ENCODE data around the gene SHISA6. TPM values are rescaled to one million over a fixed set of nuclear protein-coding genes. Genes with fewer than 3 reads are reported as not detected.

The SHISA6 gene
- total and polyA plus RNA-seq, 2 donors (not counting 1 experiment from before 2014, with no cell fraction given) = not detected

DNA sequence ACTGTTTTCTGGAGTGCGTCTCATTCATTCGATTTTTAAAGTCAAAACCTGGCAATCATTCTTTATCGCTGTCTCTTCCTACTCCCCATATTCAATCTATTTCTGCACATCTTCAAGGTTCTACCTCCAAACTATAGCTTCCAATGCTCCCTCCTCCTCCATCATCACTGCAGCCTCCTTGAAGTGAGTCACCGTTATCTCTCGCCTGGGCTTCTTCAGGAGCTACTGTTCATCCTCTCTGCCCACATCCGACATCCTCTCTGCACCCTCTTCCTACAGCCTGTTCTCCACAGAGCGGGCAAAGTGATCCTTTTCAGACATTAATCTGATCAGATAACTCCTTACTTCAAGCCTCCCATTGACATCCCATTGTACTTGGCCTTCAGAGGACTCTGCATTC lies 213.1 kb downstream of the SHISA6 start:
- no peak overlapping the region for H3K4me3 Mint-ChIP-seq
- no peaks in the 10 kb centered on the region for H3K4me1 ChIP-seq (ENCODE audit: control insufficient read depth in 2 of 2, insufficient read depth in 2 of 2, low read length in 2 of 2)
- intact Hi-C loops (cut with micrococcal nuclease) = no loop called here
- H2AFZ ChIP-seq (ENCODE audit: insufficient read depth, low read depth, low read length, poor library complexity, severe bottlenecking) = no peak overlapping the region
- no peaks in the 10 kb centered on the region for H3K4me1 Mint-ChIP-seq
- peaks cover 7% of the 10 kb centered on the region for H3K9me3 Mint-ChIP-seq (ENCODE audit: insufficient read depth)
- no peak for TF ChIP-seq CTCF (IDR thresholded peaks at IDR 0.05)
- TF ChIP-seq EZH2 (IDR thresholded peaks at IDR 0.05; ENCODE audit: borderline replicate concordance, insufficient read depth, low read depth, low read length, poor library complexity, severe bottlenecking) = no peak
- H3K27ac Mint-ChIP-seq = no peak overlapping the region
- H3K27me3 ChIP-seq (replicated peaks in 1 of 4; ENCODE audit: control extremely low read depth in 1 of 4, control insufficient read depth in 3 of 4, insufficient read depth in 4 of 4, low read length in 3 of 4) = no peaks in the 10 kb centered on the region
- H3K27me3 Mint-ChIP-seq = no peaks in the 10 kb centered on the region
- H4K20me1 ChIP-seq (ENCODE audit: control insufficient read depth, insufficient read depth, low read length, poor library complexity, severe bottlenecking) = no peaks in the 10 kb centered on the region
- no peak overlapping the region for H3K27ac ChIP-seq (ENCODE audit: low read length in 2 of 2)
- no peak for DNase-seq
- H3K4me3 ChIP-seq (ENCODE audit: control extremely low read depth in 1 of 5, extremely low read depth in 1 of 5, insufficient read depth in 1 of 5, low read depth in 2 of 5, low read length in 4 of 5) = no peak overlapping the region
- 96% methylated on average over 7 of the region's 7 CpGs for WGBS (ENCODE audit: insufficient coverage)
- no peaks in the 10 kb centered on the region for H3K79me2 ChIP-seq (ENCODE audit: control insufficient read depth, insufficient read depth, low read length)
- no peak overlapping the region for H3K9ac ChIP-seq (ENCODE audit: low read length)
- ChIA-PET POLR2A (no interaction called here), CTCF (no interaction called here)
- H3K9me3 ChIP-seq (ENCODE audit: control extremely low read depth in 1 of 3, control insufficient read depth in 2 of 3, insufficient read depth in 1 of 3, low read length in 2 of 3) = no peaks in the 10 kb centered on the region
- H3K4me2 ChIP-seq (replicated peaks; ENCODE audit: low read depth, low read length, poor library complexity, severe bottlenecking) = no peak overlapping the region
- H3K36me3 ChIP-seq (replicated peaks in 1 of 2; ENCODE audit: control extremely low read depth in 1 of 2, control insufficient read depth in 1 of 2, extremely low read depth in 1 of 2, insufficient read depth in 2 of 2, low read length in 1 of 2) = no peaks in the 10 kb centered on the region
- no peak for ATAC-seq (ENCODE audit: low read depth)

GRCh38 chr17:11458279-11458678 lies 217.3 kb downstream of the SHISA6 start:
- H3K27ac Mint-ChIP-seq = no peak overlapping the region
- peaks cover 0 to 2% (median 0%) of the 10 kb centered on the region in 3 donors for H3K9me3 ChIP-seq (ENCODE audit: control extremely low read depth in 1 of 3, control insufficient read depth in 2 of 3, insufficient read depth in 1 of 3, low read length in 2 of 3)
- no peaks in the 10 kb centered on the region for H3K4me1 ChIP-seq (ENCODE audit: control insufficient read depth in 2 of 2, insufficient read depth in 2 of 2, low read length in 2 of 2)
- no peaks in the 10 kb centered on the region for H3K27me3 ChIP-seq (replicated peaks in 1 of 4; ENCODE audit: control extremely low read depth in 1 of 4, control insufficient read depth in 3 of 4, insufficient read depth in 4 of 4, low read length in 3 of 4)
- H3K4me3 Mint-ChIP-seq = no peak overlapping the region
- no peak overlapping the region for H3K4me3 ChIP-seq (ENCODE audit: control extremely low read depth in 1 of 5, extremely low read depth in 1 of 5, insufficient read depth in 1 of 5, low read depth in 2 of 5, low read length in 4 of 5)
- no peak for ATAC-seq (ENCODE audit: low read depth)
- H4K20me1 ChIP-seq (ENCODE audit: control insufficient read depth, insufficient read depth, low read length, poor library complexity, severe bottlenecking) = no peaks in the 10 kb centered on the region
- ChIA-PET CTCF (no interaction called here), POLR2A (no interaction called here)
- intact Hi-C loops (cut with micrococcal nuclease) = no loop called here
- peaks cover 4% of the 10 kb centered on the region for H3K9me3 Mint-ChIP-seq (ENCODE audit: insufficient read depth)
- H3K36me3 ChIP-seq (replicated peaks in 1 of 2; ENCODE audit: control extremely low read depth in 1 of 2, control insufficient read depth in 1 of 2, extremely low read depth in 1 of 2, insufficient read depth in 2 of 2, low read length in 1 of 2) = no peaks in the 10 kb centered on the region
- DNase-seq = no peak
- no peak overlapping the region for H3K4me2 ChIP-seq (replicated peaks; ENCODE audit: low read depth, low read length, poor library complexity, severe bottlenecking)
- no peak for TF ChIP-seq EZH2 (IDR thresholded peaks at IDR 0.05; ENCODE audit: borderline replicate concordance, insufficient read depth, low read depth, low read length, poor library complexity, severe bottlenecking)
- no peak for TF ChIP-seq CTCF (IDR thresholded peaks at IDR 0.05)
- 59% methylated on average over 4 of the region's 4 CpGs for WGBS (ENCODE audit: insufficient coverage)
- no peak overlapping the region for H3K9ac ChIP-seq (ENCODE audit: low read length)
- H3K27me3 Mint-ChIP-seq = no peaks in the 10 kb centered on the region
- no peaks in the 10 kb centered on the region for H3K4me1 Mint-ChIP-seq
- no peaks in the 10 kb centered on the region for H3K79me2 ChIP-seq (ENCODE audit: control insufficient read depth, insufficient read depth, low read length)
- H3K27ac ChIP-seq (ENCODE audit: low read length in 2 of 2) = no peak overlapping the region
- no peak overlapping the region for H2AFZ ChIP-seq (ENCODE audit: insufficient read depth, low read depth, low read length, poor library complexity, severe bottlenecking)

All from B cell (primary cell).